Breast epithelium (tissue), 4 donors: Measurements from ENCODE around the gene VEZT. TPM values are rescaled to one million over a fixed set of nuclear protein-coding genes. Genes with fewer than 3 reads are reported as not detected.

ENCODE experiments used
- DNase-seq, 2 donors: peaks; one replicate each; pipeline ENCODE4 v3.0.0-alpha.2; 2019; ENCODE audit warnings: low spot score in 2 of 2
- H3K27ac ChIP-seq, 2 donors: fragments of 200-600 bp; sonication (generic) in 1 of 2; one replicate each; pipeline ENCODE4 v1.5.1; 2016 to 2019; ENCODE audit warnings: mild to moderate bottlenecking in 1 of 2
- H3K27me3 ChIP-seq, 2 donors: fragments of 200-600 bp; sonication (generic) in 1 of 2; one replicate each; pipeline versions ENCODE4 v1.5.1 to v1.6.0; 2017 to 2019; ENCODE audit warnings: control low read depth in 1 of 2, mild to moderate bottlenecking in 1 of 2
- H3K36me3 ChIP-seq: fragments of 200-600 bp; one replicate; pipeline ENCODE4 v1.5.1; 2019
- H3K4me1 ChIP-seq, 2 donors: fragments of 200-600 bp; sonication (generic); one replicate each; pipeline ENCODE4 v1.5.1; 2016 to 2019; ENCODE audit warnings: control low read depth in 1 of 2
- H3K4me3 ChIP-seq, 3 donors: fragments of 200-600 bp; sonication (generic); 1 replicate in 2 of 3; 2 replicates in 1 of 3; pipeline ENCODE4 v1.5.1; 2016 to 2019; ENCODE audit warnings: mild to moderate bottlenecking in 3 of 3, moderate library complexity in 2 of 3
- H3K9me3 ChIP-seq, 2 donors: fragments of 200-600 bp; sonication (generic) in 1 of 2; one replicate each; pipeline ENCODE4 v1.5.1; 2016 to 2019; ENCODE audit warnings: control low read depth in 1 of 2
- POLR2A ChIP-seq: fragments of 450-650 bp; IDR thresholded peaks from one replicate; pipeline ENCODE4 v1.6.1; 2016; ENCODE audit warnings: antibody characterized with exemption, mild to moderate bottlenecking, moderate library complexity
- POLR2AphosphoS5 ChIP-seq, 3 donors: sonication (generic); formaldehyde crosslinking; IDR thresholded peaks; one replicate each; pipeline ENCODE4 v1.6.1; 2017; ENCODE audit warnings: antibody characterized with exemption in 3 of 3
- intact Hi-C: fragments of 100-400 bp; cut with DNase I; formaldehyde crosslinking; loops from one replicate; pipeline ENCODE4 v1.15.1; 2023; ENCODE audit warnings: low total_unique reads
- total RNA-seq, 3 donors: library from RNA; depleted of rRNA; stranded (reverse); fragments of >200 nt; gene quantifications; one replicate each; pipeline ENCODE4 v1.1.0, GENCODE V29; 2016
- TF ChIP-seq, protein P1 (sequence below), 3 donors: fragments of 450-650 bp; IDR thresholded peaks; one replicate each; pipeline ENCODE4 v1.5.1; 2016 to 2017; ENCODE audit warnings: antibody characterized with exemption in 3 of 3, mild to moderate bottlenecking in 3 of 3, moderate library complexity in 3 of 3

Gene VEZT
- total RNA-seq, 3 donors from 2014 or later, result 72.8 to 126 (median 73.8) TPM

- Histone ChIP-seq H3K27ac (no peak overlapping the region), H3K27me3 (no peaks in the 10 kb centered on the region), H3K9me3 (no peaks in the 10 kb centered on the region), H3K36me3 (no peaks in the 10 kb centered on the region), H3K4me1 (no peaks in the 10 kb centered on the region), H3K4me3 (no peak overlapping the region)
- TF ChIP-seq, protein P1, sequence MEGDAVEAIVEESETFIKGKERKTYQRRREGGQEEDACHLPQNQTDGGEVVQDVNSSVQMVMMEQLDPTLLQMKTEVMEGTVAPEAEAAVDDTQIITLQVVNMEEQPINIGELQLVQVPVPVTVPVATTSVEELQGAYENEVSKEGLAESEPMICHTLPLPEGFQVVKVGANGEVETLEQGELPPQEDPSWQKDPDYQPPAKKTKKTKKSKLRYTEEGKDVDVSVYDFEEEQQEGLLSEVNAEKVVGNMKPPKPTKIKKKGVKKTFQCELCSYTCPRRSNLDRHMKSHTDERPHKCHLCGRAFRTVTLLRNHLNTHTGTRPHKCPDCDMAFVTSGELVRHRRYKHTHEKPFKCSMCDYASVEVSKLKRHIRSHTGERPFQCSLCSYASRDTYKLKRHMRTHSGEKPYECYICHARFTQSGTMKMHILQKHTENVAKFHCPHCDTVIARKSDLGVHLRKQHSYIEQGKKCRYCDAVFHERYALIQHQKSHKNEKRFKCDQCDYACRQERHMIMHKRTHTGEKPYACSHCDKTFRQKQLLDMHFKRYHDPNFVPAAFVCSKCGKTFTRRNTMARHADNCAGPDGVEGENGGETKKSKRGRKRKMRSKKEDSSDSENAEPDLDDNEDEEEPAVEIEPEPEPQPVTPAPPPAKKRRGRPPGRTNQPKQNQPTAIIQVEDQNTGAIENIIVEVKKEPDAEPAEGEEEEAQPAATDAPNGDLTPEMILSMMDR (IDR thresholded peaks at IDR 0.05), result no peak
- TF ChIP-seq POLR2AphosphoS5 (IDR thresholded peaks at IDR 0.05), result no peak
- no peak for TF ChIP-seq POLR2A
- intact Hi-C loops, result no loop called here
- no peak for DNase-seq
Observed at GRCh38 chr12:95184121-95184520, 33.5 kb upstream of the VEZT start.

DNA sequence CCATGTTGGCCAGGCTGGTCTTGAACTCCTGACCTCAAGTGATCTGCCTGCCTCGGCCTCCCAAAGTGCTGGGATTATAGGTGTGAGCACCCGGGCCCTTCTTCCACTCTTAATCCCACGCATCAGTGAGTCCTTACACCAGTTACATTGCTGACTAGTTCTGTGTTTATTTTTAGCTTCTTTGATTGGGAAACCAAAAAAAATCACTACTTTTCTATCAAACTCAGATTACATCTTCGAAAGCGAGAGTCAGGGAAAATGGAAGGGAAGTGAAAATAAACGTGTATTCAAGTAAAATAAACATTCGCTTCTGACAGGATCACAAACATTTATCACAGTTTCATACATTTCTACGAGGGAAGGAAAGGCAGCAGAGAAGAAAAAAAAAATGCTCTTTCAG lies 32.5 kb upstream of the VEZT start:
- intact Hi-C loops, result no loop called here
- no peaks in the 10 kb centered on the region for H3K4me1 ChIP-seq
- TF ChIP-seq, protein P1 (IDR thresholded peaks at IDR 0.05), result no peak
- TF ChIP-seq POLR2AphosphoS5 (IDR thresholded peaks at IDR 0.05) (no peak), POLR2A (no peak)
- no peaks in the 10 kb centered on the region for H3K27me3 ChIP-seq
- no peaks in the 10 kb centered on the region for H3K9me3 ChIP-seq
- no peaks in the 10 kb centered on the region for H3K36me3 ChIP-seq
- DNase-seq, result no peak
- H3K27ac ChIP-seq, result no peak overlapping the region
- H3K4me3 ChIP-seq, result no peak overlapping the region

DNA sequence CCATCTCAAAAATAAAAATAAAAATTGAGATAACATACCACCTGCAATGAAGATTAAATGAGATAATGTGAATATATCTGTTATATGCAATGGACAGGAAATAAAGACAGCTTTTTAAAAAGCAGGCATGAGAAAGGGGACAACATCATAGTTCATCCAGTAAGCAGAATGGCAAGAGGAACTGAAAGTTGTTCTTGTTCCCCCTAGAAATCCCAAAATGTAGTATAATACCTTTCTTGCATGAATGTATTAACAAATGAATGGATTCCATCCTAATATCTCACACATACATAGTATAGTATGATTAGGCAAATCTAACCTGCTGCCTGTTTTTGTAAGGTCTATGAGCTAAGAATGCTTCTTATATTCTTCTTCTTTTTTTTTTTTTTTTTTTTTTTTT lies 31.8 kb upstream of the VEZT start:
- Histone ChIP-seq H3K36me3 (no peaks in the 10 kb centered on the region), H3K27ac (no peak overlapping the region), H3K4me1 (no peaks in the 10 kb centered on the region), H3K27me3 (no peaks in the 10 kb centered on the region), H3K4me3 (no peak overlapping the region), H3K9me3 (no peaks in the 10 kb centered on the region)
- no peak for DNase-seq
- no peak for TF ChIP-seq POLR2A
- TF ChIP-seq POLR2AphosphoS5 (IDR thresholded peaks at IDR 0.05), result no peak
- TF ChIP-seq, protein P1 (IDR thresholded peaks at IDR 0.05), result no peak
- intact Hi-C loops, result no loop called here

- TF ChIP-seq POLR2AphosphoS5 (IDR thresholded peaks at IDR 0.05), result no peak
- TF ChIP-seq POLR2A, result no peak
- TF ChIP-seq, protein P1 (IDR thresholded peaks at IDR 0.05), result no peak
Observed at GRCh38 chr12:95187865-95188415, 29.7 kb upstream of the VEZT start.

GRCh38 chr12:95191060-95191696 lies 26.4 kb upstream of the VEZT start:
- no peaks in the 10 kb centered on the region for H3K9me3 ChIP-seq
- intact Hi-C loops, result no loop called here
- TF ChIP-seq POLR2AphosphoS5 (IDR thresholded peaks at IDR 0.05) (no peak), POLR2A (no peak)
- TF ChIP-seq, protein P1 (IDR thresholded peaks at IDR 0.05), result no peak

More at GRCh38 chr12:95187865-95188415, 29.7 kb upstream of the VEZT start:
- intact Hi-C loops, result no loop called here
- no peak overlapping the region for H3K4me3 ChIP-seq
- no peak for DNase-seq
- no peaks in the 10 kb centered on the region for H3K36me3 ChIP-seq
- no peaks in the 10 kb centered on the region for H3K27me3 ChIP-seq
- H3K4me1 ChIP-seq, result no peaks in the 10 kb centered on the region
- no peak overlapping the region for H3K27ac ChIP-seq
- no peaks in the 10 kb centered on the region for H3K9me3 ChIP-seq

More at GRCh38 chr12:95191060-95191696, 26.4 kb upstream of the VEZT start:
- Histone ChIP-seq H3K4me3 (no peak overlapping the region), H3K36me3 (no peaks in the 10 kb centered on the region), H3K4me1 (no peaks in the 10 kb centered on the region), H3K27ac (no peak overlapping the region), H3K27me3 (no peaks in the 10 kb centered on the region)
- DNase-seq, result no peak
